DMS53 (cell line): ENCODE data around the gene RNF212.
"Not testable (repeated sequence)": the region's sequence is repeated elsewhere in the genome, so short reads cannot be mapped to it uniquely, and the experiment has no call there.

Experiments
- DNase-seq: peaks from one replicate; lab custom pipeline; 2025; lab: John Stamatoyannopoulos, UW

The RNF212 gene

GRCh38 chr4:1065732-1066131 is 47.6 kb downstream of the RNF212 start:
- DNase-seq, result no peak

DNA sequence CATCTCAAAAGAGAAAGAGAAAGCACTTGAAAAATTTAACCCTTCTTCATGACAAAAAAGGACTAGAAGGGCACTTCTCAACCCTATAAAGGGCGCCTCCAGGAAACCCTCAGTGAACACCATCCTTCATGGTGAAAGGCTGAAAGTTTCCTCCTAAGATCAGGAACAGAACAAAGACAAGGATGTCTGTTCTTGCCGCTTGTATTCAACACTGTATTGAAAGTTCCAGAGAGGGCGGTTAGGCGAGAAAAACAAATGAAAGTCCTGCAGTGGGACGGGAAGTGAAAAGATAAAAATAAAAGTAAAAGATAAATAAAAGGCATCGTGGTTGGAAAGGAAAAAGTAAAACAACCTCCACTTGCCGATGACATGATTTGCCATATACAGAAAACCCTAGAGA is 50.9 kb downstream of the RNF212 start:
- no peak for DNase-seq

DNA sequence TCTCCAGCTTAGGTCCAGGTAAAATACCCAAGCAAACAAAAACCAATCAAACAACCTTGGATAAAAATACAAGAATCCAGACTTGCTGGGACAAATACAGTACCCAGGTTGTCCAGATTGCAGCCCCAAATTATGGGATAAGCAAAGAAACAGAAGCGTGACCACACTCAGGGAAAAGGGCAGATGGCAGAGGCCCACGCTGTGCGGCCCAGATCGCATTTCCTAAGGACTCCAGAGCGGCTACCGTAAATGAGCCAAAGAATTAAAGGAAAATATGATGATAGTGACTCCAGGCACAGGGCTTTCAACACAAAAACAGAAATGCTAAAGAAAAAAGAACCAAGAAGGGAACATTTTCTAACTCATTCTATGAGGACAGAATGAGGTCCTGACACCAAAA is 51.6 kb downstream of the RNF212 start:
- no peak for DNase-seq

GRCh38 chr4:1061056-1061700 is 52.2 kb downstream of the RNF212 start:
- DNase-seq, result no peak

GRCh38 chr4:1060621-1061020 is 52.7 kb downstream of the RNF212 start:
- DNase-seq, result no peak

GRCh38 chr4:1060121-1060520 is 53.2 kb downstream of the RNF212 start:
- no peak for DNase-seq

DNA sequence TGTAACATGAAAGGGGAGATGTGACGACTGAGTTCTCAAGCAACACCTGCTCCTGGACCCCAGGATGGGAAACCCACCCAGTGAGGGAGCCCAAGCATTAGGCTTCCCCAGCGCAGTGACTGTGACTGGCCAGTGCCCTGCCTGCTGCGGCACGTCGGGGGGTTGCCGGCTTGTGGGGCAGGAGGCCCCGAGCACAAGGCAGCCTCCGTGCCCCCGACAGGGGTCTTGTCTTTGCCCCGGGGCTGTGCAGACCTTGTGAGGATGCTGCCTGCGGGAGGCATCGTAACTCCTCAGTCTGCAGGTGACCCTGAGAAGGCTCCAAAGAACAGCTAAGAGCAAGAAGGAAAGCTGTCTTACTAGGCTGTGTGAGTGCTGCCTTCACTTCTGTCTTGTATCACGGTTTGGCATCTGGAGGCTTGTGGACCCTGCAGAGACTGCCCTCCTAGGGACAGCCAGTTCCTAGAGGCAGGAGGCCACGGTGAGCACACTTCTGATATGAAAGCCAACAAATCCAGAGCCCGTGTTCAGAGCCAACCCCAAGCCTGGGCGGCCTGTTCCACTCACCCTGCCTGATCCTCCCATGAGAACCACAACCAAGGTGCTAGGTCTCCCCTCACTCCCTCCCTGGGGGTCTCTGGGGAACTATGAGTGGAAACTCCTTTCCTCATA is 54.2 kb downstream of the RNF212 start:
- no peak for DNase-seq

GRCh38 chr4:1058198-1058996 is 55.0 kb downstream of the RNF212 start:
- peak; percentile 67 for DNase-seq

DNA sequence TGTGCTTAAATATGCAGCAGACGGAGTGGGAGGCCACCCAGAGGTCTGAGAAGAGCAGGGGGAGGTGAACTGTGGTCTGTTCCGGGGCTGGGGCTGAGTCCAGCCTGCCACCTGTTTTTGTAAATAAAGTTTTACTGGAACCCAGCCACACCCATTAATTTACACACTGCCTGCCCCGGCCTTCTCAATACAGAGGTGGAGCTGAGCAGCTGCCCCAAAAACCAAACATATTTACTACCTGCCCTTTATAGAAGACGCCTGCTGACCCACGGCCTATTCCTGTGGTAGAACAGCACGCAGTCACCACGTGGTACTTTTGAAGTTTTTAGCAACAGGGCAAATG is 56.0 kb downstream of the RNF212 start:
- DNase-seq, result no peak

DNA sequence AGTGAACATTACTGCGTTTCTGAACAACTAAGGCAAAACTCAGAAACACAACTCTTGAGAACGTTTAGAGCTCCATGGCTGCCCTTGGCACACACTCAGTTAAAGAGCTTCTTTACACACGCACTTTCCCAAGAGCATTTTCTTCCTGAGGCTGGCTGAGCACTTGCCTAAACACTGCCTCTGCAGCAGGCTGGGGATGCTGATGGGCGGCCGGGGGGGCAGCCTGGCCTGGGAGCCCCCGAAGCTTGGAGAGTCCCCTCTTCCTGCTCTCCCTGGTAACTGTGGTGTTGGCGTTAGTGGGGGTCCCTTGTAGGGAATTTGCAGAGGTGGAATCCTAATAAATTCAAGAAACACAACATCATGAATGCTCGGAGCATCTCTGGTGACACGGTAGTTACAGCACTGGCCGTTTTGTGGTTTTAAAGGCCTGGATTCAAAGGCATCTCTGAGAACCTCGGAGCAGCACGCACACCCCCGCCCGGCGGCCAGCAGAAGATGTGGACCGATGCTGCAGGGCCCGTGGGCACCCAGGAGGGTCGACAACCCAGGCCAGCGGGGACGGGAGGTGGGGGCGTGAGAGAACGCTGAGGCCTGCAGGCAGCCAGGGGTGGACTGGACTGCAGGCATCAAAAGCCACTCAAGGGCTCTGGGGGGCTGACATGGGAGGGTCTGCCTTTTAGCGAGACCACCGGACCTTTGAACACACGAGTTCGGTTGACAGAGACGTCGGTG is 56.5 kb downstream of the RNF212 start:
- no peak for DNase-seq

DNA sequence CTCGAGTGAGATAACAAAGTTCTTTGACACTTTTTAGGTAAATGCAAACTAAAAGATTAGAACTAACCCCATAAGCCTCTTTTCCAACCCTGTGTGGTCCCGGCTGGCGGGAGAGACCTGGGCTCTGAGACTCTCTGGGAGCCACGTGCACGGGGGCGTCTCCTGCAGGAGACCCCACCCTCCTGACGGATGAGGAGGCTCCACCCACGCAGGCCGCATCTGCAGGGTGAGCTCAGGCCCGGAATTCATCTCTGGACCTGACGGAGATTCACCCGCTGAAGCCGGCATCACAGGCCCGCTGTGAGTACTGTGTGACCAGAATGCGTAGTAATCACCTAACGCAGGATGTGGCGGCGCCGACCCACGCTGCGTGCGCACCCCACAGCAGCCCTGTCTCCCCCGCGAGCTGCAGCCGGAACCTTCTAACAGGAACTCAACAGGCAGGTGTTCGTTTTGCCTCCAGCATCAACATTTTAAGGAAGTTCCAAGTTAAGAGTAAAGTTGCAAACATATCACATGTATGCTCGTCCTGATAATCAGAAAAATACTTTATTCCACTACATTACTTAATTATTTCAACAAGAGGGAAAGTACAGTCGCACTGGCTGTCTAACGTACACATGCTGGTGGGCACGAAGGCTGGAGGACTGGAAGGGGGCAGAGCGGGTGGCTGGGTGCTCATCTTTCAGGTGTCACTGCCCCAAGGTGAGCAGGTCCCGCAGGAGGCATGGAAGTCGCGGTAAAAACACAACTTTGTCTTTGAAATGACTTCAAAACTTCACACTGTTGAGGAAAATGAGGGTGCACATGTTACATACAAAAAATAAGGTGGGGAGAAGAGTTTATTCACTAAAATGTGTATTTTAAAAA is 57.4 kb downstream of the RNF212 start:
- peak; percentile 66 for DNase-seq

GRCh38 chr4:1055243-1055701 is 58.1 kb downstream of the RNF212 start:
- DNase-seq, result peak; percentile 55

DNA sequence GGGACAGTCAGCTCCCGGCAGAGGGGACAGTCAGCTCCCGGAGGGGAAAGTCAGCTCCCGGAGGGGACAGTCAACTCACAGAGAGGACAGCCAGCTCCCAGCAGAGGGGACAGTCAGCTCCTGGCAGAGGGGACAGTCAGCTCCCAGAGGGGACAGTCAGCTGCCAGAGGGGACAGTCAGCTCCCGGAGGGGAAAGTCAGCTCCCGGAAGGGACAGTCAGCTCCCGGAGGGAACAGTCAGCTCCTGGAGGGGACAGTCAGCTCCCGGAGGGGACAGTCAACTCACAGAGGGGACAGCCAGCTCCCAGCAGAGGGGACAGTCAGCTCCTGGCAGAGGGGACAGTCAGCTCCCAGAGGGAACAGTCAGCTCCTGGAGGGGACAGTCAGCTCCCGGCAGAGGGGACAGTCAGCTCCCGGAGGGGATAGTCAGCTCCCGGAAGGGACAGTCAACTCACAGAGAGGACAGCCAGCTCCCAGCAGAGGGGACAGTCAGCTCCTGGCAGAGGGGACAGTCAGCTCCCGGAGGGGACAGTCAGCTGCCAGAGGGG is 58.6 kb downstream of the RNF212 start:
- not testable (repeated sequence) for DNase-seq

- not testable (repeated sequence) for DNase-seq
Observed at GRCh38 chr4:1053891-1054290, 59.5 kb downstream of the RNF212 start.

DNA sequence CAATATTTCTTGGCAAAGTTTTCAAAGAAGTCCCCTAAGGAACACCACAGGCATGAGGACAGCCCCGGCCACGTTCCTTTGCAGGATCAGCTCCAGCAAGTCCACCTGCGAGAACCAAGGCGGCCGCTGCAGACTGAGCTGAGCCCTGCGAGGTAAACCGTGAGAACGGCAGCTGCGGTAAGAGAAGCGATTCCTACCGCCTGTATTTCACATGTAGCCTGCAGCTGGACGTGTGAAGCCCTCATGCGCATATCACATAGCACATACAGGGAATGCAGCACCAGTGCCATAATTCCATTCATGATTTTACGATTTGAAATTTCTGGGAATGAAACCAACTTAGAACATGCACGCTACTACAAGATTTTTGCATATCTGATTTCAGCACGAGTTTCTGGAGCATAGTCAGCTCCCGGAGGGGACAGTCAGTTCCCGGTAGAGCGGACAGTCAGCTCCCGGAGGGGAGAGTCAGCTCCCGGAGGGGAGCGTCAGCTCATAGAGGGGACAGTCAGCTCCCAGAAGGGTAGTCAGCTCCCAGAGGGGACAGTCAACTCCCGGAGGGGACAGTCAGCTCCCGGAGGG is 60.2 kb downstream of the RNF212 start:
- peak; percentile 65 for DNase-seq

- DNase-seq, result no peak
Observed at GRCh38 chr4:1052231-1052671, 61.1 kb downstream of the RNF212 start.

DNA sequence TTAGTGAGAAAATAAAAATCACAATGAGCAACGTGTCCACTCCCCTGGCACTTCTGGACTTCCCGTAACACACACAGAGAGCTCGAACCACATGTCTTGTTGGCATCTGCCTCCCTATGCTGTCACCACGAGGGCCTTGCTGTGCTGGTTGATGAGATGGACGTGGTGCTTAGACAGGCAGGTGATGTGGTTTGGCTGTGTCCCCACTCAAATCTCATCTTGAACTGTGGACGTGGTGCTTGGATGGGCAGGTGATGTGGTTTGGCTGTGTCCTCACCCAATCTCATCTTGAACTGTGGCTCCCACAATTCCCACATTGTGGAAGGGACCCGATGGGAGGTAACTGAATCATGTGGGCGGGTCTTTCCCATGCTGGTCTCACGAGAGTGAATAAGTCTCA is 61.9 kb downstream of the RNF212 start:
- DNase-seq, result no peak

DNA sequence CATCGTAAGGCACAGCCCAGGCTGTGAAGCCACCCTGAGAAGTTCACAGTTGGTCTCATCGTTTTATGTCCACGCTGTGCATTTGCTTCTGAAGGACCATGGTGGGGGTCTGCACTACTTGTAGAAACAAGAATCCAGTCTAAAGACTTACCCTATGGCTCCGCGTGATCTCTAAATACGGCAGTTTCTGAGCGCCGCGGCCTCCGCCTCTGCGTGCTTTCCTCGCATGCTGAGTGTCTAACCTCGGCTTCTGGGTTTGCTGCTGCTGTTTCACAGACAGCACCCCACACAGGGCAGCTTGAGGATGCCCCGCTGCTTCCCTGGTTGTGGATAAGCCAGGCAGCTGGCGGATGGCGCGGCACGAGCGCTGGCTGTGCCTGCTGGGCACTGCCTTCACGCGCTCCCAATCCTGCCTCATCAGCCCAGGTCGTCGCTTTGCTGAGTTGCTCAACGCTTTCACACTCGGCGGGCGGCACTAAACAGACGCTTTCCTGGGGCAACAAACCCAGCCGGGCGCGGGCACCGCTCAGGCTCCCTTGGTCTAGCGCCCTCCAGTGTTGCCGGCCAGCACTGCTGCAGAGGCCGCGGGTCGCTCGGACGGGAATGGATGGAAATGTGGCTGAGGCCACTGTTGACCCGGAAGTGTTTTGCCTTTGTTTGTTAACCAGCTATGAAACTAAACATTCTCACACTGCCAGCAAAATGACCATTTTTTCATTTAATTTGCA is 62.7 kb downstream of the RNF212 start:
- no peak for DNase-seq

- DNase-seq, result no peak
Observed at GRCh38 chr4:1049591-1049905, 63.8 kb downstream of the RNF212 start.
